Thyroid gland (tissue), 4 donors: ENCODE results near the gene ZNF586. TPM values are rescaled to one million over a fixed set of nuclear protein-coding genes. Genes with fewer than 3 reads are reported as not detected.
"Not testable (repeated sequence)": the region's sequence is repeated elsewhere in the genome, so short reads cannot be mapped to it uniquely, and the experiment has no call there.

Experiments used
- DNase-seq, 2 donors: peaks; one replicate each; pipeline ENCODE4 v3.0.0-alpha.2; 2019
- H3K27ac ChIP-seq, 3 donors: fragments of 200-600 bp; sonication (generic); 1 replicate in 2 of 3; 2 replicates in 1 of 3; pipeline ENCODE4 v1.5.1; 2016 to 2019; ENCODE audit warnings: mild to moderate bottlenecking in 1 of 3, moderate library complexity in 1 of 3
- H3K27me3 ChIP-seq: fragments of 200-600 bp; sonication (generic); one replicate; pipeline ENCODE4 v1.5.1; 2019
- H3K36me3 ChIP-seq, 2 donors: fragments of 200-600 bp; sonication (generic); one replicate each; pipeline ENCODE4 v1.5.1; 2016 to 2019
- H3K4me1 ChIP-seq, 2 donors: fragments of 200-600 bp; sonication (generic); one replicate each; pipeline ENCODE4 v1.5.1; 2017 to 2019
- H3K4me3 ChIP-seq, 3 donors: fragments of 200-600 bp; sonication (generic); replicated peaks in 1 of 3; 1 replicate in 2 of 3; 2 replicates in 1 of 3; pipeline ENCODE4 v1.5.1; 2016; ENCODE audit warnings: mild to moderate bottlenecking in 1 of 3
- H3K9me3 ChIP-seq: fragments of 200-600 bp; sonication (generic); one replicate; pipeline ENCODE4 v1.5.1; 2017
- POLR2A ChIP-seq, 2 donors: fragments of 450-650 bp; IDR thresholded peaks; one replicate each; pipeline ENCODE4 v1.6.1; 2017; ENCODE audit warnings: antibody characterized with exemption in 2 of 2, mild to moderate bottlenecking in 2 of 2, moderate library complexity in 1 of 2
- WGBS, 2 donors: methylation state at CpG; one replicate each; pipeline ENCODE4 v1.1.5; 2017; 5-methylcytosine and 5-hydroxymethylcytosine counted together
- intact Hi-C: fragments of 100-400 bp; cut with DNase I; formaldehyde crosslinking; loops from one replicate; pipeline ENCODE4 v1.15.1; 2023
- total RNA-seq, 4 donors: library from RNA; depleted of rRNA; stranded (reverse); fragments of >200 nt; gene quantifications; one replicate each; pipeline ENCODE4 v1.2.3, GENCODE V29; 2016
- TF ChIP-seq, protein P1 (sequence below), 6 experiments: fragments of 200-600 bp in 3 of 6; fragments of 450-650 bp in 3 of 6; sonication (generic) in 3 of 6; IDR thresholded peaks; one replicate each; pipeline ENCODE4 v1.5.1; 2016 to 2019; ENCODE audit warnings: antibody characterized with exemption in 6 of 6, mild to moderate bottlenecking in 2 of 6, inconsistent platforms in 1 of 6, moderate library complexity in 1 of 6

The ZNF586 gene
- total RNA-seq, 4 donors from 2014 or later, result 23.8 to 30.5 (median 27.5) TPM

DNA sequence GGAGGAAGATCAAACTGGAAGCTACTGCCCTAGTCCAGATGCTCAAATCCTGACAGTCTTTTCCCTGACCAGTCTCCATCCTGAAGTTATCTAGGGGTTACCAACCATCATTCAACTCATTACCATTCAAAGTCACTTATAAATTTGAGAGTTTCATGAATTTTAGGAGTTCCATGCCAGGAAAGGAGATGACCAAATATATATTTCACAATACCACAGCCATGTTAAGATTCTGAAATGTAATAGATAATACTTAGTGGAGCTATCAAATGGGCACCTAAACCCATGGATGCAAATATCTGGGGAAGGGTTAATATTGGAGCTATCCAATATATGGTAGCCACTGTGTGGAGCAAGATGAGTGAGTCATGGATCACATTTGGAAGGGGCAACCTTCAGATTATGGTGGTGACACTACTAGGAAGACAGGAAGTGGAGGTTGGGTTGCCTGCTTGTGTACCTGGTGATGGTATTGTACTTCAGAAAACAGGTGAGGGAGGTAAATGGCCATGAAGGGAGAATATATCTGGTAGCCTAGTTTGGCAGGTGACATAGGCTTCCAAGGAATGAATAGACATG lies 18.7 kb downstream of the ZNF586 start:
- H3K27ac ChIP-seq, result no peak overlapping the region
- no peak overlapping the region for H3K4me3 ChIP-seq
- H3K4me1 ChIP-seq, result no peaks in the 10 kb centered on the region
- no peaks in the 10 kb centered on the region for H3K27me3 ChIP-seq
- TF ChIP-seq POLR2A (IDR thresholded peaks at IDR 0.05), result no peak
- TF ChIP-seq, protein P1, sequence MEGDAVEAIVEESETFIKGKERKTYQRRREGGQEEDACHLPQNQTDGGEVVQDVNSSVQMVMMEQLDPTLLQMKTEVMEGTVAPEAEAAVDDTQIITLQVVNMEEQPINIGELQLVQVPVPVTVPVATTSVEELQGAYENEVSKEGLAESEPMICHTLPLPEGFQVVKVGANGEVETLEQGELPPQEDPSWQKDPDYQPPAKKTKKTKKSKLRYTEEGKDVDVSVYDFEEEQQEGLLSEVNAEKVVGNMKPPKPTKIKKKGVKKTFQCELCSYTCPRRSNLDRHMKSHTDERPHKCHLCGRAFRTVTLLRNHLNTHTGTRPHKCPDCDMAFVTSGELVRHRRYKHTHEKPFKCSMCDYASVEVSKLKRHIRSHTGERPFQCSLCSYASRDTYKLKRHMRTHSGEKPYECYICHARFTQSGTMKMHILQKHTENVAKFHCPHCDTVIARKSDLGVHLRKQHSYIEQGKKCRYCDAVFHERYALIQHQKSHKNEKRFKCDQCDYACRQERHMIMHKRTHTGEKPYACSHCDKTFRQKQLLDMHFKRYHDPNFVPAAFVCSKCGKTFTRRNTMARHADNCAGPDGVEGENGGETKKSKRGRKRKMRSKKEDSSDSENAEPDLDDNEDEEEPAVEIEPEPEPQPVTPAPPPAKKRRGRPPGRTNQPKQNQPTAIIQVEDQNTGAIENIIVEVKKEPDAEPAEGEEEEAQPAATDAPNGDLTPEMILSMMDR (IDR thresholded peaks at IDR 0.05), result no peak
- H3K9me3 ChIP-seq, result no peaks in the 10 kb centered on the region
- DNase-seq, result no peak
- peaks cover 3 to 9% of the 10 kb centered on the region in 2 donors for H3K36me3 ChIP-seq
- intact Hi-C loops, result no loop called here

DNA sequence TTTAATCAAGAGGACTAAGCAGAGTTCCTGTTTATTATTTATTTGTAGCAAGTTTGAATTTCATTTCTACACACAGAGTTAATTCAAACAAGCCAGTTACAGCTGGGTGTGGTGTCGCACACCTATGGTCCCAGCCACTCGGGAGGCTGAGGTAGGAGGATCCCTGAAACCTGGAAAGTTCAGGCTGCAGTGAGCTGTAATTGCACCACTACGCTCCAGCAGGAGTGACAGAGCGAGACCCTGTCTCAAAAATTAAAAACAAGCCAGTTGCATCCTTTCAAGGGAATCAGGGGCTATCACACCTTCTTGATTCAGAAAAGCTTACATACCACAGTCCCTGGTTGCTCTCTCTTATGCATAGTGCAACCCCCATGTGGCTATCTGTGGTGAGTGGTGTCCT lies 19.8 kb downstream of the ZNF586 start:
- 91 to 98% methylated on average over 4 of the region's 4 CpGs for WGBS, 2 donors

DNA sequence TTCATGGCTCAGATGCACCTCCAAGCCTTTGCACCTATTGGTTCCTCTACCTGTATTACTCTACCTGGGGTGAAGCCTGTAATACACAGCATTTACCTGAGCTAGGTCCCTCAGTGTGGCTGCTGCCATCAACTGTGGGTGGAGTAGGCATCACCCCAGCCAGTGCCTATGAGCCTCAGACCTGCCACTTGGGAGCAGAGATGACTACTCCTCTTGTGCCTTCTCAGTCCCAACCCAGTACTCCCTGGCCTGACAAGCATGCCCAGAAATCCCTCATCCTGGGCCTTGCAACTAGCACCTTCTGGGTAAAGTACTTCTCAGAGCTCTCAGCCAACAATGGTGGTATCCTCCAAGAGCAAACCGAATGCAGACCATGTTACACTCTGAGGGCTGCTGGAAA lies 27.1 kb downstream of the ZNF586 start:
- H3K27me3 ChIP-seq, intact Hi-C loops, DNase-seq, H3K4me3 ChIP-seq, H3K27ac ChIP-seq, H3K9me3 ChIP-seq, H3K4me1 ChIP-seq, H3K36me3 ChIP-seq: not testable (repeated sequence)
- WGBS, 2 donors, result 71 to 93% methylated on average over 1 of the region's 1 CpG

More for the DNA sequence above, 19.8 kb downstream of the ZNF586 start:
- TF ChIP-seq POLR2A (IDR thresholded peaks at IDR 0.05), result no peak
- TF ChIP-seq, protein P1 (IDR thresholded peaks at IDR 0.05), result no peak
- H3K27ac ChIP-seq, result no peak overlapping the region
- intact Hi-C loops, result no loop called here
- H3K4me1 ChIP-seq, result no peaks in the 10 kb centered on the region
- H3K9me3 ChIP-seq, result no peaks in the 10 kb centered on the region
- H3K27me3 ChIP-seq, result no peaks in the 10 kb centered on the region
- peaks cover 3 to 9% of the 10 kb centered on the region in 2 donors for H3K36me3 ChIP-seq
- no peak overlapping the region for H3K4me3 ChIP-seq
- DNase-seq, result no peak

DNA sequence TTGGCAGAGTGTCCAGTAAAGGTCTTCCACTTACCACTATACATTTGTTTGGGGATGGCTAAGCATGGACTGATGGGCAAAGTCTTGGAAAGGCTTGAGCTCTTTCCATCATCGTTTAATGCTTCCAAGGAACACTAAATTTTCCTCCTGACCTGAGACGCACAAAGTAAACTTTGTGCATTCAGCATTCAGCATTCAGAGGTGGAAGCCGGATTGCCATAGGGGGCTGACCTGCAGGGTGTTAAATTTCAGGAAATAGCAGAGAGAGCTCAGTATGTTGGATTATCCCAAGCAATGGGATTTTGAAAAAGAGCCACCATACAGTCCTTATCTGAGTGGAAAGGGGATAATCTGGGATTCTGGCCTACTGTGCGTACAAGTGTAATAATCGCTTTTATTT lies 31.2 kb downstream of the ZNF586 start:
- Histone ChIP-seq H3K27me3 (no peaks in the 10 kb centered on the region), H3K9me3 (no peaks in the 10 kb centered on the region), H3K4me1 (peaks cover 8 to 12% of the 10 kb centered on the region in 2 donors), H3K36me3 (no peaks in the 10 kb centered on the region), H3K4me3 (no peak overlapping the region), H3K27ac (no peak overlapping the region)
- no peak for TF ChIP-seq POLR2A (IDR thresholded peaks at IDR 0.05)
- TF ChIP-seq, protein P1 (IDR thresholded peaks at IDR 0.05), result no peak
- WGBS, 2 donors, result 75 to 81% methylated on average over 5 of the region's 5 CpGs
- intact Hi-C loops, result no loop called here
- no peak for DNase-seq

GRCh38 chr19:57802269-57802668 lies 32.8 kb downstream of the ZNF586 start:
- peaks cover 7 to 8% of the 10 kb centered on the region in 2 donors for H3K4me1 ChIP-seq
- H3K27me3 ChIP-seq, result no peaks in the 10 kb centered on the region
- H3K4me3 ChIP-seq, result no peak overlapping the region
- no peak overlapping the region for H3K27ac ChIP-seq
- DNase-seq, result no peak
- WGBS, 2 donors, result 97% methylated on average over 4 of the region's 4 CpGs
- intact Hi-C loops, result no loop called here
- no peak for TF ChIP-seq POLR2A (IDR thresholded peaks at IDR 0.05)
- TF ChIP-seq, protein P1 (IDR thresholded peaks at IDR 0.05), result no peak
- no peaks in the 10 kb centered on the region for H3K36me3 ChIP-seq
- H3K9me3 ChIP-seq, result no peaks in the 10 kb centered on the region

DNA sequence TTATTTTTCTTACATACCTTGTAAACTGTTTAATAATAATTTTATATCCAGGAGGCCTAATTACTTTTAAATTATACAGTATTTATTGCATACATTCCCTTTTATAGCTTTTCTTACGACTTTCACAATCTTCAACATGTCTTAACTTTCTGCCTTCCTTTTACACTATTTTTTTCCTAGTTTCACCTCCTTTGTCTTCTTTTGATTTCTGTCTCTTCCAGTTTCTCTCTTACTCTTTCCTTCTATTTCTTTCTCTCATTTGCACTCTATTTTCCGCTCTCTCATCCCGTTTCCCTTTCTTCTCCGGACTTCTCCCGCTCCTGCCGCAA lies 33.8 kb downstream of the ZNF586 start:
- Histone ChIP-seq H3K27ac (peak overlapping the region in 2 of 3 donors; percentile 32 to 68), H3K36me3 (peaks cover 0 to 3% of the 10 kb centered on the region in 2 donors), H3K4me1 (peaks cover 7 to 8% of the 10 kb centered on the region in 2 donors), H3K9me3 (no peaks in the 10 kb centered on the region), H3K27me3 (no peaks in the 10 kb centered on the region), H3K4me3 (peak overlapping the region in 2 of 3 donors; percentile 11 to 39)
- no peak for DNase-seq
- intact Hi-C loops, result no loop called here
- WGBS, 2 donors, result 22 to 31% methylated on average over 6 of the region's 6 CpGs
- TF ChIP-seq, protein P1 (IDR thresholded peaks at IDR 0.05), result no peak
- no peak for TF ChIP-seq POLR2A (IDR thresholded peaks at IDR 0.05)
